ENCODE measurements around the gene BACH2. TPM values are rescaled to one million over a fixed set of nuclear protein-coding genes. Genes with fewer than 3 reads are reported as not detected.
A peak's percentile ranks its signal among the peaks of the same experiment; 100 is the strongest.

BACH2 gene
- total RNA-seq, 4 donors from 2014 or later = 3.6 to 13.4 (median 7.5) TPM

- TF ChIP-seq, protein P1, sequence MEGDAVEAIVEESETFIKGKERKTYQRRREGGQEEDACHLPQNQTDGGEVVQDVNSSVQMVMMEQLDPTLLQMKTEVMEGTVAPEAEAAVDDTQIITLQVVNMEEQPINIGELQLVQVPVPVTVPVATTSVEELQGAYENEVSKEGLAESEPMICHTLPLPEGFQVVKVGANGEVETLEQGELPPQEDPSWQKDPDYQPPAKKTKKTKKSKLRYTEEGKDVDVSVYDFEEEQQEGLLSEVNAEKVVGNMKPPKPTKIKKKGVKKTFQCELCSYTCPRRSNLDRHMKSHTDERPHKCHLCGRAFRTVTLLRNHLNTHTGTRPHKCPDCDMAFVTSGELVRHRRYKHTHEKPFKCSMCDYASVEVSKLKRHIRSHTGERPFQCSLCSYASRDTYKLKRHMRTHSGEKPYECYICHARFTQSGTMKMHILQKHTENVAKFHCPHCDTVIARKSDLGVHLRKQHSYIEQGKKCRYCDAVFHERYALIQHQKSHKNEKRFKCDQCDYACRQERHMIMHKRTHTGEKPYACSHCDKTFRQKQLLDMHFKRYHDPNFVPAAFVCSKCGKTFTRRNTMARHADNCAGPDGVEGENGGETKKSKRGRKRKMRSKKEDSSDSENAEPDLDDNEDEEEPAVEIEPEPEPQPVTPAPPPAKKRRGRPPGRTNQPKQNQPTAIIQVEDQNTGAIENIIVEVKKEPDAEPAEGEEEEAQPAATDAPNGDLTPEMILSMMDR (IDR thresholded peaks at IDR 0.05 in 4 of 5, conservative IDR thresholded peaks at IDR 0.05 in 1 of 5) = no peak
- TF ChIP-seq POLR2A (IDR thresholded peaks at IDR 0.05) = no peak
- H3K4me3 ChIP-seq = no peak overlapping the region
- peaks cover 19 to 20% of the 10 kb centered on the region in 2 donors for H3K4me1 ChIP-seq
- in situ Hi-C loops (cut with MboI; ENCODE audit: low sequenced_read_pairs in 4 of 4) (no loop called here), intact Hi-C loops (cut with DNase I; ENCODE audit: low total_unique reads) (no loop called here)
- no peaks in the 10 kb centered on the region for H3K27me3 ChIP-seq
- H3K27ac ChIP-seq = no peak overlapping the region
- no peak for DNase-seq
- no peaks in the 10 kb centered on the region for H3K36me3 ChIP-seq
- no peaks in the 10 kb centered on the region for H3K9me3 ChIP-seq
- ATAC-seq = no peak
These were observed 224.1 kb downstream of the BACH2 start for GRCh38 chr6:90072501-90072900.

- ATAC-seq (no peak), DNase-seq (no peak)
- H3K4me3 ChIP-seq = no peak overlapping the region
- no peaks in the 10 kb centered on the region for H3K36me3 ChIP-seq
- in situ Hi-C loops (cut with MboI; ENCODE audit: low sequenced_read_pairs in 4 of 4) (no loop called here), intact Hi-C loops (cut with DNase I; ENCODE audit: low total_unique reads) (no loop called here)
- no peaks in the 10 kb centered on the region for H3K27me3 ChIP-seq
- no peak overlapping the region for H3K27ac ChIP-seq
- H3K4me1 ChIP-seq = peaks cover 29% of the 10 kb centered on the region in 2 donors
- H3K9me3 ChIP-seq = no peaks in the 10 kb centered on the region
- TF ChIP-seq POLR2A (IDR thresholded peaks at IDR 0.05) = no peak
- TF ChIP-seq, protein P1 (IDR thresholded peaks at IDR 0.05 in 4 of 5, conservative IDR thresholded peaks at IDR 0.05 in 1 of 5) = no peak
These were observed 227.7 kb downstream of the BACH2 start for GRCh38 chr6:90068703-90069523.

DNA sequence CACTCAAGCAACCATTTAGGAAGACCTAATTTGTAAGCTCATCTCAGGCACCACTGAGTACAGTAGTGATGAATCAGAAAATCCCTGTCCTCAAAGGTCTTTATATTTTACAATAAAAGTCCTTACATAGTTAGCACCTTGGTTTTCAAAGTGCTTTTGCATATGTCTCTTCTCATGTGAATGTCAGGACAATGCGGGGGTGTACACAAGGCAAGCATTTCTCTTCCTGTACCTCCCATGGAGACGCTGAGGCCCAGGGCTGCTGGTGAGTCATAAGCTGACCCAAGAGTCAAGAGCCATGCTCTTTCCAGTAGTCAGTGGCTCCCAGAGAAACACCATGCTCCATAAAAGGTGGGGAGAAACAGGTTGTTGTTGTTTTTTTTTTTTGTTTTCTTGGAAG lies 228.4 kb downstream of the BACH2 start:
- DNase-seq = no peak
- no peak overlapping the region for H3K4me3 ChIP-seq
- intact Hi-C loops (cut with DNase I; ENCODE audit: low total_unique reads) (no loop called here), in situ Hi-C loops (cut with MboI; ENCODE audit: low sequenced_read_pairs in 4 of 4) (no loop called here)
- no peak for ATAC-seq
- H3K27me3 ChIP-seq = no peaks in the 10 kb centered on the region
- no peak overlapping the region for H3K27ac ChIP-seq
- peaks cover 29 to 33% of the 10 kb centered on the region in 2 donors for H3K4me1 ChIP-seq
- no peaks in the 10 kb centered on the region for H3K36me3 ChIP-seq
- H3K9me3 ChIP-seq = no peaks in the 10 kb centered on the region
- TF ChIP-seq, protein P1 (IDR thresholded peaks at IDR 0.05 in 4 of 5, conservative IDR thresholded peaks at IDR 0.05 in 1 of 5) = no peak
- TF ChIP-seq POLR2A (IDR thresholded peaks at IDR 0.05) = no peak

DNA sequence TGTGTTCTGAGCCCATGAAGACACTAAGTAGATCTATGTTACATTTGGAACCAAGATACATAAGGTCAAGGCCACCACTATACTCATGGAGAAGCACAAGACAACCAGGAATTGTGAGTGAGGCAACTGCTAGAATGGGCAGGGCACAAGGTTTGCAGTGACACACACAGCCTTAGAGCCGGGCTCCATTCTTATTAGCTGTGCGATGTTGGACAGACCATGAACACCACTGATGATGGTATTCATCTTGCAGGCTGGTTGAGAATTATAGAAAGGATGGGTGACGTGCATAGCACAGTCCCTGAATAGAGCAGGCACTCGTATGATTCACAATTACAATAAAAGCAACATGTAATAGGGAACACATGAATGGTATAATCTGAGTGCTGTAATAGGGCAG lies 229.9 kb downstream of the BACH2 start:
- no peak for DNase-seq
- Histone ChIP-seq H3K27me3 (no peaks in the 10 kb centered on the region), H3K4me3 (no peak overlapping the region), H3K4me1 (peaks cover 28 to 34% of the 10 kb centered on the region in 2 donors), H3K27ac (no peak overlapping the region), H3K9me3 (no peaks in the 10 kb centered on the region), H3K36me3 (no peaks in the 10 kb centered on the region)
- in situ Hi-C loops (cut with MboI; ENCODE audit: low sequenced_read_pairs in 4 of 4) = no loop called here
- TF ChIP-seq, protein P1 (IDR thresholded peaks at IDR 0.05 in 4 of 5, conservative IDR thresholded peaks at IDR 0.05 in 1 of 5) = no peak
- no peak for TF ChIP-seq POLR2A (IDR thresholded peaks at IDR 0.05)
- intact Hi-C loops (cut with DNase I; ENCODE audit: low total_unique reads) = no loop called here
- ATAC-seq = peak in 1 of 2 donors; percentile 7
